HL-60 (cell line): ENCODE measurements around the gene RPS26.

Experiments used
- CTCF ChIP-seq: IDR thresholded peaks from one replicate; pipeline ENCODE4 v1.5.1; 2011; ENCODE audit warnings: low read length, control low read depth, inconsistent platforms; ENCODE audit not compliant: insufficient read depth
- GABPA ChIP-seq: IDR thresholded peaks from 2 replicates; pipeline ENCODE4 v1.6.1; 2012; ENCODE audit warnings: low read depth
- POLR2AphosphoS5 ChIP-seq: IDR thresholded peaks from 2 replicates; pipeline ENCODE4 v1.6.1; 2012; ENCODE audit warnings: low read depth
- REST ChIP-seq: IDR thresholded peaks from 2 replicates; pipeline ENCODE4 v1.6.1; 2012; ENCODE audit warnings: low read depth; ENCODE audit not compliant: insufficient replicate concordance
- SPI1 ChIP-seq: IDR thresholded peaks from 2 replicates; pipeline ENCODE4 v1.6.1; 2012; ENCODE audit warnings: low read depth, mild to moderate bottlenecking, borderline replicate concordance

- TF ChIP-seq CTCF = no peak
- no peak for TF ChIP-seq POLR2AphosphoS5
- TF ChIP-seq REST = no peak
- TF ChIP-seq SPI1 = no peak
- no peak for TF ChIP-seq GABPA
Observed at GRCh38 chr12:56031987-56032386, 9.7 kb upstream of the RPS26 start.
